GM19035 (cell line): ENCODE results near the gene FTO.

Experiments
- ATAC-seq: cut with Tn5 transposase; IDR thresholded peaks from one replicate; pipeline ENCODE4 v1.9.1; 2021; ENCODE audit not compliant: unreplicated experiment

FTO gene

DNA sequence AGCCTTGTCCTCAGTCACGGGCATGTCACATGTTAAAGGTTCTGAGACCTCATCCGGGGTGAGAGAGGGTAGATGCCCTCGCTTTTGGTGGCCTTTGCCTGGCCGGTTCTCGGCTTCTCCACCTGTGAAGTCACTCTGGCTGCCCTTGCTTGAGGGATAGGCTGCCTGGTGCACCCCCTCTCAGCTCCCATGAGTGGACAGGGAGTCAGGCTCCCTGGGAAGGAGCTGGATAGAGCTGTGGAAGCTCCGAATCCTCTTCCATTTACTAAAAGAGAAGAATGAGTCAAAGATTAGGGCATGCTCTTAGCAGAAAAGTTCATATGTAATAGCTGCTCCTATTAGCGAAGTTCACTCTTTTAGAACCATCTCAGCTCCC, 440.6 kb downstream of the FTO start:
- no peak for ATAC-seq

DNA sequence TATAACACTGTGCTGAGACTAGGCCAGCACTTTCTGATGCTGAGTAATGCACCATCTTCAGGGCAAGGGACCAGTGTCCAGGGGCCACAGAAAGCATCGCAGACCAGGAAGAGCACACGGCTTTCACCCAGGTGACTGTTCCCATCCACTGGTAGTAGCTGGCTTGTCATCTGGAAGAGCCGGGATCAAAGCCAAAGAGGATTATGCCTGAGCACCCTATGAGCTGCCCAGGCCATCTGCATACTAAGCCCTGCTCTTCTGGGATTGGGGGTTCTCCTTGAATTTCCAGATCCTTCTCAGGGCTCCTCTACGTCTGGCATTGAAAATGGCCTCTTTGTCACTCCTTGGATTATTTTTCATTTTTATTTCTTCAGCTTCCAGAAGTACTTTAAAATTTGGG, 441.9 kb downstream of the FTO start:
- ATAC-seq, result no peak

DNA sequence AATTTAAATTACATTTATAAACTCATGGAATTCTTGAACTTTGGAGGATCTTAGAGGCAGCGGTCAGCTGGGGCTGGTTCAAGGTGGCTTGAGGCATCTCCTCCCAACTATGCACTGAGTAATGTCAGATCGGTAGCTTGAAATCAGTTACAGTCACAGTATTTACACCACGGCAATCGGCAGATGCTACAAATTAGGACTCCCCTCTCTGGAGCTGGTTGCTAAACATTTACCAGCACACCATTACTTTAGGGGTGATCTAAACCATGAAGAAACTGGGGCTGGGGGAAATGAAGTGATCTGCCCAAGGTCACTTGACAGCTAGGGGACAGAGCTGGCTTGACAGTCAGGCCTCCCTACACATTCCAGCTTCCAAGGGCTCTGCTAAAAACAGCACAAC, 445.0 kb downstream of the FTO start:
- no peak for ATAC-seq

DNA sequence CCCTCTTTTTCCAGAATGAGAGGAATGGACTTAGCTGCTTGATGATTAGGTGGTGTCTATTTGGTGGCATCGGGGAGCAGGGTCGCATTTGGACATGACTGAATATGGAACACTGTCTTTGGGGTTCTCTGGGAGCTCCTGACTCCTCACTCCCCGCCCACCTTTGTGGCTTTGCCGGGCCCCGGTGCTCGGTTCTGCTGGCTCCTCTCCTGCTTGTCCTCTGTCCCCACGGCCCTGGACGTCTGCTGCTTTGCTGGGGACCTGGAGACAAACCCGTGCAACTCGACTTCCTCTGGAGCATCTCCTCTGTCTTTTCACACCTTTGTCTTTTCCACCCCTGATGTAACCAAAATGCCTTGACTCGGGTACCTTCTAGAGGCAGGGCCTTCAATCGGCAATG, 446.9 kb downstream of the FTO start:
- no peak for ATAC-seq

DNA sequence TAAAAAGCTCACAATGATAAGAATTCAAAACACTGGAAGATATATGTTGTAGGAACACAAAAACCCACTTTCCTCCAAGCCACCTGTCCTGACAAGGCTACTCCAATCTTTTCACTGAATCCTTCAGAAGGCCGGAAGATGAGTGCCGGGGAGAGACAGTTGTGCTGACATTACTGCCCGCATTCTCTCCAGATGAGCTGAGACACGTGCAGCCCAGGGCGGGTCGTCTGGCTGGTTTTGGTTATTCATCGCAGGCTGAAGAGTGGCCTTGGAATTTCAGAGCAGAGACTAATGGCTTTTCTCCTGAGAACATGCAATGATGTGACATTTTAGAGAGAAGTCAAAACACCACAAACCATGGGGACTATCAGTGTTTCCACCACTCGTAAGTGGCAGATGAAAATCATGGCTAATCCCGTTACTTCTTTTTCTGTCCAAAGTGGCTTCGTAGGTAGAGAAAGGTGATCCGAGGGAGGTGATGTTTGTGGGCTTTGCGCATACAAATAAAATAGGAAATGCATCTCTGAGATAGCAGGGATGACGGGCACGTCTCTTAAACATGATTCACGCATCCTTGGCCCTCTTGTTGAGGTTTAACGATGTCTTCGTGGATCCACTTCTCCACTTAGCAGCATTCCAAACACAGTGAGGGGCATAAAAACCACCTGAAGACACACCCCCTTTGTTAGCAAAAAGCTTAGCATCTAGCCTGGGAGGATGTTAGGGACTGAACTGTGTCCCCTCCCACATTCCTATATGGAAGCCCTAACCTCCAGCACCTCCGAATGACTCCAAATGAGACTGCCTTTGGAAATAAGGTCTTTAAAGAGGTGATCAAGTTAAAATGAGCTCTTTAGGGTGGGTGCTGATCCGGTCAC, 448.6 kb downstream of the FTO start:
- no peak for ATAC-seq

DNA sequence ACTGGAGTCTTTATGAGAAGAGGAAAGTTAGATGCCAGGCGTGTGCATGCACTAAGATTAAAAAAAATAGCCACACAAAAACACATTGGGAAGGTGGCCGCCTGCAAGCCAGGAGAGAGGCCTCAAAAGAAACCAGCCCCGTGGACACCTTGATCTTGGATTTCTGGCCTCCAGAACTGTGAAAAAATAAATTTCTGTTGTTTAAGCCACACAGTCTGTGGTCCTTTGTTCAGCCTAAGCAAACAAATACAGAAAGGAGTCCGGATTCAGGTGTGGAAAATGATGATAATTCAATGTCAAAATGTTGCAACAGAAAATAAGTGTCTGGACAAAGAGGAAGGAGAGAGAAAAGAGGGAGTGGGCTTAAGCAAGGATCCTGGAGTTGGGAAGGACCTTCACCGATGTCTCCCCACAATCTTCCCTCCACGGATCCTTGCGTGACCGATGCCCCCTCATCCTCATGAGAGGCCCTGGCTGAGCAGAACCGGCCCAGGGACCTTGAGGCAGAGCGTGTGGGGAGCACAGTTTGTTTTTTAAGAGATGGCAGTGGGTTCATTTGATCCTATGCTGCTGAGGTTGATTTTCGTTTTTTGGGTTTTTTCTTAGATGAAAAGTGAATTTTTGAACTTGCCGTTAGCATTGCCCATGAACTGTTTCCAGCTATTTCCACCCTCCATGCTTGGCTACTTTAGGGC, 449.4 kb downstream of the FTO start:
- ATAC-seq, result no peak

DNA sequence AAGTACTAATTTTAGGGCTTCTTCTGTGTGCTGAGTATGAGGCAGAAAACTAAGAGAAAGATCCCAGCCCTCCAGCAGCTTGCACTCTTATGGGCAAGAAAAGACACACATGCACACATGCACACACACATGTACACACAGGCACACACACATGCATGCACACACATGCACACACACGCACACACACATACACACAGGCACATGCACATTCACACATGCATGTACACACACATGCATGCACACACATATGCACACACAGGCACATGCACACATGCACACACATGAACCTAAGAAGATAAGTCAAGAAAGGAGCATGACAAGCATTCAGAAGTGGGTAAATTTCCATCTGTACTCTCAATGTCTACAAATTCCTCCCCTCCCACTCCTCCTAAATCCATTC, 452.4 kb downstream of the FTO start:
- ATAC-seq, result no peak

DNA sequence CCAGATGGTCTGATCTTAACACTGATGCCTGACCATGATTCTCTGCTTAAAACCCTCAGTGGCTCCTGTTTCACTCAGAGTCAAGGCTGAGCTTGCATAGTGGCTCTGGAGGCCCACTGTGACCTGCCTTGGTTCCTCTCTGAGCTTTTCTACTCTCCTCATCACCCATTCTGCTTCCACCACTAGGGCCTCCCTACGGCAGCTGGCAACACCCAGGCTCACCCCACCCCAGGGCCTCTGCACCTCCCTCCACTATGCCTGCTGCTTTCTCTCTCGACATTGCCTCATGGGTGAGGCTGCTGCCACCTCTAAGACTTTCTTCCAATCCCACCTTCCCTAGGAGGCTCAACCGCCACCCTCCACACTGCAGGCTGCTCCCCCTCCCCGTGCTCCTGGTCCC, 455.0 kb downstream of the FTO start:
- ATAC-seq, result no peak

DNA sequence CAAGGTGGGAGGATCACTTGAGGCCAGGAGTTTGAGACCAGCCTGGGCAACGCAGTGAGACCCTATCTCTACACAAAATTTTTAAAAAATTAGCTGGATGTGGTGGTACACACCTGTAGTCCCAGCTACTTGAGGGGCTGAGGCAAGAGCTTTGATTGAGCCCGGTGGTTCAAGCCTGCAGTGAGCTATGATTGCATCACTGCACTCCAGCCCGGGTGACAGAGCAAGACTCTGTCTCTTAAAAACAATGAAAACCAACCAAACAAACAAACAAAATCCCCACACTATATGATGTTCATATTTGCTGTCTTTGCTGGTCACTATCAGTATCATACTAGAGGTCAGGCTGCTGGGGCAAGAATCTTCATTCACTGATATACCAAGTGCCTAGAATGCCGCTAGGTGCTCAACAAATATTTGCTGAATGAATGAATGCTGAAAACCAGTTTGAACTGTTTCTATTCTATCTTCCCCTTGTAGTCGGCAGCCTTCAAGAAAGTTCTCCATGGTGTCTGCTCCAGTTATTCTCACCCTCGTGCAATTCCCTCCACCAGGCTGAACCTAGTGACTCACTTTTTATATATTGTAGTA, 455.6 kb downstream of the FTO start:
- ATAC-seq, result no peak

DNA sequence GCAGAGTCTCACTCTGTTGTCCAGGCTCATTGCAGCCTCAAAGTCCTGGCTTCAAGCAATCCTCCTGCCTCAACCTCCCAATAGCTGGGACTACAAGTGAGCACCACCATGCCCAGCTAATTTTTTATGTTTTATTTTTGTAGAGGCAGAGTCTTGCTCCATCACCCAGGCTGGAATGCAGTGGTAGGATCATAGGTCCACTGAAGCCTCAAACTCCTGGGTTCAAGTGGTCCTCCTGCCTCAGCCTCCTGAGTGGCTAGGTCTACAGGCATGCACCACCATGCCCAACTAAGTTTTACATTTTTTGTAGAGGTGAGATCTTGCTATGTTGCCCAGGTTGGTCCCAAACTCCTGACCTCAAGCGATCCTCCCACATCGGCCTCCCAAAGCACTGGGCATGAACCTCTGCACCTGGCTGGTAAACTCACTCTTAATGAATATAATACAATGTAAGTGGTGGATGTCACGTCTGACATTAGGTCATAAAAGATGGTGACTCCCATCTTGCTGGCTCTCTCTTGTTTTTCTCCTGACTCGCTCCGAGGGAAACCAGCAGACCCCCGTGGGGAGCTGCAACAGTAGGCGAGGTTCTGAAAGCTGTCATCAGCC, 456.4 kb downstream of the FTO start:
- ATAC-seq, result no peak

DNA sequence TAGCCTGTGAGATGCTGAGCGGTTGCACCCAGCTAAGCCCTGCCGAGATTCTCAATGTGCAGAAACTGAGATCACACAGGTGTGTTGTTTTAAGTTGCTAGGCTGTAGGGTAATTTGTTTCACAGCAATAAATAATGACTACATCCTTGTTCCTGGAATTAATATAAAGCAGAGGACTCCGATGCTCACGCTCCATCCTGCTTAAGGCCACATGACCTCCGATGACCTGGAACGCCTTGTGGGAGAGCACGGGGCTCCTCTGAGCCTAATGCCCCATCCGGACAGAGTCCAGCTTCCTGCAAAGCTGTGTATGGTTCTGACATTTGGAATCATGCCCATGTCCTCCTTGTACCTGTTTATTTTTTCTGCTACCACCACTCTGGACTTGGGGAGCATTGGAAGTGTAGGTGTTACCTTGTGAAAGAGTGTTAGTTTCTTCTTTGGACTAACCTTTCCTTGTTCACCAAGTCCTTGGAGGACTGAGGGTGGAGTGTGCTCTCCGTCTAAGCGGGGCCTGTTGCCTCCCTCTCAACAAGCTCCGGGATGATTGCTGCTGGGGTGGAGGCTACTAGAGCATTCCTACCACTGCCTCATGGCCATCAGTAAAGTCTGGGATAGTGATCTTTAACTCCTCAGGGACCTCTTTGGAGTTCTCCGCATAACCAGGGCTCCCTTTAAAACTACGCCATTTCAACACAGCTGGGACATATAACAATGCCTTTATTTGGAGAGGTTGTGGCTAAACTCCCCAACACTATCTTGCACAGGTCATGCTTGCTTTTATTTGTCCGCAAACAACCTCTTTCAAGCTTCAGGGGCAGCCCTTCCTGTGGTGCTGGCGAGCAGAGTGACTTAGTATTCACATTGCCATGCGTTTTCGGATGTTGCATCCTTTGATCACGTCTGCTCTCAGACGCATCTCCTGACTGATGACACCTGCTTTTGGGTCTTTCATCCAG, 457.3 kb downstream of the FTO start:
- ATAC-seq, result no peak

DNA sequence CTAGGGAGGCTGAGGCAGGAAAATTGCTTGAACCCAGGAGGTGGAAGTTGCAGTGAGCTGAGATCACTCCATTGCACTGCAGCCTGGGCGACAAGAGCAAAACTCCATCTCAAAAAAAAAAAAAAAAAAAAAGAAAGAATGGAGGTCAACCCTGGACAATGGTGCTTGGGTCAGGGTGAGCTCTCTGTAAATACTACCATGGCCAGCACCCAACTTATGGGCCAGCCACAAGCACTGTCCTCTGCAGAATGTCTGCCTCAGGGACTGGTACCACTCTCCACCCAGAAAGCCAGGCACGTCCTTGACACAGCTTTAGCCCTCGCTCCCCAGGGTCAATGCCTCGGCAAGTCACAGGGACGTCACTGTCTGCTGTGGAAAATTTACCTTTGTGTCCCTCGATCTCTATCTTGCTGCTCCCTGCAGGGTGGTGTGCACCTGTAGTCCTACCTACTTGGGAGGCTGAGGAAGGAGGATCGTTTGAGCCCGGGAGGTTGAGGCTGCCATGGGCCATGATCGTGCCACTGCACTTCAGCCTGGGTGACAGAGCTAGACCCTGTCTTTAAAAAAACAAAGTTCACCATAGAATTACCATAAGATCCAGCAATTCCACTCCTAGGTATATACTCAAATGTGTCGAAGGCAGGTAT, 459.4 kb downstream of the FTO start:
- ATAC-seq, result no peak

DNA sequence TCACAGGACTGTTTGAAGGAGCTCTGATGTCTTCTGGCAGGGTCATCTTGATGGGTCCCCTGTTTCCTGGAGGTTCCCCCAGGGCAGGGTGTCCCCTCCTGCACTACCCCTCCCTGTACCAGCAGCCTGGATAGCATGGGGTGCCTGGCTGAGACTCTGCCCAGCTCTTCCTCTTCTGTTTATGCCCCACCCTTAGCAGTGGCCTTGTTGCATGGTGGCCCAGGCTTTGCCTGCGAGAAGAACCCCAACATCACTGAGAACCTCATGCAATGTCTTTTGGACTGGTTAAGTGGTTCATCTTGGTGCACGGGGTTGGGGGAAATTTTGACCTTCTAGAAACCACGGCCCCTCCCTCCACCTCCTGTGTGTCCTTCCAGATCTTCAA, 460.8 kb downstream of the FTO start:
- no peak for ATAC-seq

DNA sequence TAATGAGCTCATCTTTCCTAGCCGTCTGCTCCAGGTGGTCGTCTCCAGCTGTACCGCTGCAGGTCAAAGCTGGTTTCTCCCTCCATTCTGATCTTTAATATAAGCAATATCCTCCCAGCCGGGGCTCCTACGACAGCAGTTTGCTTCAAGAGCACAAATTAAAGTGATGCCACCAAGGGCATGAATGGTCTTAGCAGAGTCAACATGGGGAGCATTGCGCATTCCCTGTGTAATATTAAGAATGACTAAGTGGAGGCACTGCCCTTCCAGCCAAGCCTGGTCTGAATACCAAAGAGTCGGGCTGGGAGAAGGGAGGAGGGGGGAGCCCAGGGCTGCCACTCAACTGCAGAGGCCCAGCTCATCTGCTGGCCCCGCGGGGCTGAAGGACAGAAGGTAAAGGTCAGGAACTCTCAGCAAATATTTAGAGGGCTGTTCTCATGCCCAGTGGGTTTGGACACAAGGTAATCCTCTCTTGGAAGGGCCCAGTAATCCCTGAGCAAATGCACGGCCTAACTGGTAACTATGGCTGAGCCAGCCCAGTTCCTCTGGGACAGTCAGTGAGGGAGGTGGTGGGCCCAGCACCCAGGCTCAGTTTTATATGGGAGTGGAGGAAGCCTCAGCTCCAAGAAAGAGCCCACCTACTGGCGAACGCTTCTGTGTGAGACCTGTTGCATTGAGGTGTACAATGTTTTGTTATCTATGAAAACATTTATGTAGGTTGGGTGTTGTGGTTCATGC, 461.4 kb downstream of the FTO start:
- no peak for ATAC-seq

DNA sequence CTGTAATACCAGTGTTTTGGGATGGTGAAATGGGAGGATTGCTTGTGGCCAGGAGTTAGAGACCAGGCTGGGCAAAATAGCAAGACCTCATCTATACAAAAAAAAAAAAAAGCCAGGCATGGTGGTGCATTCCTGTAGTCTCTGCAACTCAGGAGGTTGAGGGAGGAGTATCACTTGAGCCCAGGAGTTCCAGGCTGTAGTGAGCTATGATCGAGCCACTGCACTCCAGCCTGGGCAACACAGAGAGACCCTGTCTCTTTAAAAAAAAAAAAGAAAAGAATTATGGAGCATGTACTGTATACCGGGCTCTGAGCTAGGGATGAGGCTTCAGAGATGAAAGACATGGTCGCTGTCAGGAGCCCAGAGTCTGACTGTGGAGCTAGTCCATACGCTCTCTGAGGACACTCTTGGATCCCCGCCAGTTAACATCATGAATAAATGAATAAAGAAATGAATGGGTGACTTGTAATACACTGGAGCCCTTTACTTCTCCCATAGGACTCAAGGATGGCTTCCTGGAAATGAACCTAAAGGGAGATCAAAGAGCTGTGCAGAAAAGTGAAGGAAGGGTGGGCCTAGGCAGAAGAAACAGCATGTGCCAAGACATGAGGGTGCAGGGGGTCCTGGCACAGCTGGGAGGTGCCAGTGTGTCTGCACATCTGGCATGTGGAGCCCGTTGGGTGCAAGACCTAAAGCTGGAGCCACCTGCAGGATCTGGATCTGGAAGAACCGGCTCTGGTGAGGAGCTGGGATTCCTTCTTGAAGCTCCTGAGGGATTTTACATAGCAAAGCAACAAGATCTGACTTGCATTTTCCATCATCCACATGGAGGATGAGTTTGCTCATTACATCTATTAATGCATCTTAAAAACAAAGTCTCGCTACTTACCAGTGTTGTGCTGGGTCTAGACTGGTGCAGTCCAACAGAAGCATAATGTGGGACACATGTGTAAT, 462.2 kb downstream of the FTO start:
- no peak for ATAC-seq

DNA sequence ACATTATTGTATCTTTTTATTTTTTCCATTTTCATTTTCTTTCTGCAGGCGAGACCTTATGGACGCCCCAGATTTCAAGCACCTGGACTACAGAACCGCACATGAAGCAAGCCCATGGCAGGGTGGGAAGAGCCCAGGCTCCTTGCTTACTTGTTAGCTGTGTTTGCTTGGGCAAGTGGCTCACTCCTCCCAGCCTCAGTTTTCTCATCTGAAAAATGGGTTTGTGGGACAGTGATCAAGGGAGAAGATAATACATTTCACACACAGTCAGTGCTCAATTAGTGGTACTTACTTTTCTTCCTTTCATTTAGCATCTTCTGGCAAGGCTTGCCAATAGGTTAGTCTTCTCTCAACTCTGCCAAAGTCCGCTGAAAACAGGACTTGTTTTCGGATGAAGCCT, 465.2 kb downstream of the FTO start:
- no peak for ATAC-seq

DNA sequence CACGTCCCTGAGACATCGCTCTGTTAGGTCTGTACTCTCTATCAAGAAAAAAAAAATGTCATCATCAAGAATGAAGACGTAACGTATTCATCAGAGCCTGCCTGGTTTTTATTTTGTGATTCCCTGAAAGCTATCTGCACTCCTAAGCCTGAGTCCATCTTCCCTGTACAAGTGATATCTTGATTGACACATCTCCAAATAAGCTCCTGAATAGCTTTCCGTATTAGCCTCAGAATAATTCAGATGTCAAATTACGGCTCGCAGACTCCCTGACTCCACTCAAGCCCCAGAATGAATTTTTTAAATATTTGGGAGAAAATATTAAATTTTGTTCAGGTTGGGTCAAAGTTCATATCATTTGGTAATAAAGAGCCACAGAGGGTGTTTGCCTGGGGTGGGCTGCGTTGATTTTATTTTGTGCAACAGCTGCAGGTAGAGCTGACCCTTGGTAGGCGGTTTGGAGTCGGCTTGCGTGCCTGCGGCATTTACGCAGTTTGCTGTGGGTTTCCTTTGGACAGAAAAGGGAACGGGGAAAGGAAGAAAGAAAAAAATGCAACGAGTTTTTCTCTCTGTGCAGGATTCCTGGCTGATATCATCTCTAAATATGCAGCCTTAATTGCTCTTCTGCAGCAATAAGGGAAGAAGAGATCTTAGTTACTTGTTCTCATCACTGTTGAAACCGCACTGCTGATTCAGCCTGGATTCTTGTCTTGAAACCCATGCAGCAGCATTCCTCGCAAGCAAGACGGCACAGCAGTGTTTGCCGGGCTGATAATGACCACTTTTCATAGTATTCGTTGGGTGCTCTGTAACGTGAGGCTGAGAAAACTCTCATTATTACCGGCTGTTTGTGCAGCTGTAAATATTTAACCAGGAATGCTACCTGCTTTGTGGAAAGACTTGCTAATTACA, 467.9 kb downstream of the FTO start:
- ATAC-seq, result no peak
